ENCODE measurements around the gene SRPK2.

DNA sequence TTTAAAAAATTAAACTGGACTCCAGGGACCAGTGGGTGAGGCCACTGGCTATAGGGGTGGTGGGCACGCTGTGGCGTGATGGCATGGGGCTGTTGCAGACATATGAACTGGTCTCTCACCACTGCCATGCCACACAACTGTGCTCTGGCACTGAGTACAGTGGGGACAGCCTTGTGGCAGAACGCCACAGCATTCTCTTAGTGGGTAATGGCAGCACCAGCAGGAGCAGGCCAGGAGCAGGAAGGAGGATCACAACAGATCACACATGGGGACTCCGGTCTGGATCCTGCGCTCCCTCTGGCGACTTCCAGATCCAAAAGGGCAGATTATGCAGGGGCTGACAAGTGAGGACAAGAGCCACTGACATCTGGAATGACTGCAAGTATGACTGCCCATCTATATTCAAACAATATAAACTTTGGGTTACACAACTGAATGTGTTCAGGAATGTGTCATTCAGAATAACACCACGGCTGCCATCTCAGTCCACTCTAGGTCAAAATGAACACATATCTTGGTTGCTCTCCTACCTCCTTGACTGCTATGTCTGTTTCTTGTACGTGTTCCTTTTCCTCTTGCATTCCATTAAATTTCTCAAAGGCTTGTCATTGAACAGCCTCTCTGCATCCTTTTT is 198.7 kb downstream of the SRPK2 start:
- TF ChIP-seq, protein P1, sequence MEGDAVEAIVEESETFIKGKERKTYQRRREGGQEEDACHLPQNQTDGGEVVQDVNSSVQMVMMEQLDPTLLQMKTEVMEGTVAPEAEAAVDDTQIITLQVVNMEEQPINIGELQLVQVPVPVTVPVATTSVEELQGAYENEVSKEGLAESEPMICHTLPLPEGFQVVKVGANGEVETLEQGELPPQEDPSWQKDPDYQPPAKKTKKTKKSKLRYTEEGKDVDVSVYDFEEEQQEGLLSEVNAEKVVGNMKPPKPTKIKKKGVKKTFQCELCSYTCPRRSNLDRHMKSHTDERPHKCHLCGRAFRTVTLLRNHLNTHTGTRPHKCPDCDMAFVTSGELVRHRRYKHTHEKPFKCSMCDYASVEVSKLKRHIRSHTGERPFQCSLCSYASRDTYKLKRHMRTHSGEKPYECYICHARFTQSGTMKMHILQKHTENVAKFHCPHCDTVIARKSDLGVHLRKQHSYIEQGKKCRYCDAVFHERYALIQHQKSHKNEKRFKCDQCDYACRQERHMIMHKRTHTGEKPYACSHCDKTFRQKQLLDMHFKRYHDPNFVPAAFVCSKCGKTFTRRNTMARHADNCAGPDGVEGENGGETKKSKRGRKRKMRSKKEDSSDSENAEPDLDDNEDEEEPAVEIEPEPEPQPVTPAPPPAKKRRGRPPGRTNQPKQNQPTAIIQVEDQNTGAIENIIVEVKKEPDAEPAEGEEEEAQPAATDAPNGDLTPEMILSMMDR (IDR thresholded peaks at IDR 0.05), result no peak
- TF ChIP-seq EZH2phosphoT487 (IDR thresholded peaks at IDR 0.05) (no peak), EZH2 (IDR thresholded peaks at IDR 0.05) (no peak)

All from neural progenitor cell (in vitro differentiated cells).